Measurements from ENCODE around the gene PQBP1. TPM values are rescaled to one million over a fixed set of nuclear protein-coding genes. Genes with fewer than 3 reads are reported as not detected.
A peak's percentile ranks its signal among the peaks of the same experiment; 100 is the strongest.

PQBP1 gene
- total RNA-seq, 1 donor from 2014 or later, result 108 TPM

GRCh38 chrX:48939524-48940228 is 41.9 kb downstream of the PQBP1 start:
- H3K4me3 ChIP-seq (ENCODE audit: low read depth, low read length), result no peak overlapping the region
- FAIRE-seq (no peak), DNase-seq (ENCODE audit: low read depth) (no peak)
- H3K27me3 ChIP-seq (ENCODE audit: control insufficient read depth, insufficient read depth, low read length), result no peaks in the 10 kb centered on the region
- TF ChIP-seq, protein P1, sequence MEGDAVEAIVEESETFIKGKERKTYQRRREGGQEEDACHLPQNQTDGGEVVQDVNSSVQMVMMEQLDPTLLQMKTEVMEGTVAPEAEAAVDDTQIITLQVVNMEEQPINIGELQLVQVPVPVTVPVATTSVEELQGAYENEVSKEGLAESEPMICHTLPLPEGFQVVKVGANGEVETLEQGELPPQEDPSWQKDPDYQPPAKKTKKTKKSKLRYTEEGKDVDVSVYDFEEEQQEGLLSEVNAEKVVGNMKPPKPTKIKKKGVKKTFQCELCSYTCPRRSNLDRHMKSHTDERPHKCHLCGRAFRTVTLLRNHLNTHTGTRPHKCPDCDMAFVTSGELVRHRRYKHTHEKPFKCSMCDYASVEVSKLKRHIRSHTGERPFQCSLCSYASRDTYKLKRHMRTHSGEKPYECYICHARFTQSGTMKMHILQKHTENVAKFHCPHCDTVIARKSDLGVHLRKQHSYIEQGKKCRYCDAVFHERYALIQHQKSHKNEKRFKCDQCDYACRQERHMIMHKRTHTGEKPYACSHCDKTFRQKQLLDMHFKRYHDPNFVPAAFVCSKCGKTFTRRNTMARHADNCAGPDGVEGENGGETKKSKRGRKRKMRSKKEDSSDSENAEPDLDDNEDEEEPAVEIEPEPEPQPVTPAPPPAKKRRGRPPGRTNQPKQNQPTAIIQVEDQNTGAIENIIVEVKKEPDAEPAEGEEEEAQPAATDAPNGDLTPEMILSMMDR (IDR thresholded peaks at IDR 0.05; ENCODE audit: insufficient read depth, low read length, severe bottlenecking), result no peak
- H3K36me3 ChIP-seq (ENCODE audit: control insufficient read depth, insufficient read depth, low read length), result peaks cover 2% of the 10 kb centered on the region

GRCh38 chrX:48940404-48940955 is 42.8 kb downstream of the PQBP1 start:
- TF ChIP-seq, protein P1 (IDR thresholded peaks at IDR 0.05; ENCODE audit: insufficient read depth, low read length, severe bottlenecking), result no peak
- peaks cover 2% of the 10 kb centered on the region for H3K36me3 ChIP-seq (ENCODE audit: control insufficient read depth, insufficient read depth, low read length)
- no peak overlapping the region for H3K4me3 ChIP-seq (ENCODE audit: low read depth, low read length)
- H3K27me3 ChIP-seq (ENCODE audit: control insufficient read depth, insufficient read depth, low read length), result no peaks in the 10 kb centered on the region
- FAIRE-seq, result no peak
- no peak for DNase-seq (ENCODE audit: low read depth)

GRCh38 chrX:48942895-48943294 is 45.2 kb downstream of the PQBP1 start:
- H3K4me3 ChIP-seq (ENCODE audit: low read depth, low read length), result no peak overlapping the region
- H3K36me3 ChIP-seq (ENCODE audit: control insufficient read depth, insufficient read depth, low read length), result peaks cover 2% of the 10 kb centered on the region
- TF ChIP-seq, protein P1 (IDR thresholded peaks at IDR 0.05; ENCODE audit: insufficient read depth, low read length, severe bottlenecking), result no peak
- DNase-seq (ENCODE audit: low read depth) (no peak), FAIRE-seq (no peak)
- H3K27me3 ChIP-seq (ENCODE audit: control insufficient read depth, insufficient read depth, low read length), result no peaks in the 10 kb centered on the region

DNA sequence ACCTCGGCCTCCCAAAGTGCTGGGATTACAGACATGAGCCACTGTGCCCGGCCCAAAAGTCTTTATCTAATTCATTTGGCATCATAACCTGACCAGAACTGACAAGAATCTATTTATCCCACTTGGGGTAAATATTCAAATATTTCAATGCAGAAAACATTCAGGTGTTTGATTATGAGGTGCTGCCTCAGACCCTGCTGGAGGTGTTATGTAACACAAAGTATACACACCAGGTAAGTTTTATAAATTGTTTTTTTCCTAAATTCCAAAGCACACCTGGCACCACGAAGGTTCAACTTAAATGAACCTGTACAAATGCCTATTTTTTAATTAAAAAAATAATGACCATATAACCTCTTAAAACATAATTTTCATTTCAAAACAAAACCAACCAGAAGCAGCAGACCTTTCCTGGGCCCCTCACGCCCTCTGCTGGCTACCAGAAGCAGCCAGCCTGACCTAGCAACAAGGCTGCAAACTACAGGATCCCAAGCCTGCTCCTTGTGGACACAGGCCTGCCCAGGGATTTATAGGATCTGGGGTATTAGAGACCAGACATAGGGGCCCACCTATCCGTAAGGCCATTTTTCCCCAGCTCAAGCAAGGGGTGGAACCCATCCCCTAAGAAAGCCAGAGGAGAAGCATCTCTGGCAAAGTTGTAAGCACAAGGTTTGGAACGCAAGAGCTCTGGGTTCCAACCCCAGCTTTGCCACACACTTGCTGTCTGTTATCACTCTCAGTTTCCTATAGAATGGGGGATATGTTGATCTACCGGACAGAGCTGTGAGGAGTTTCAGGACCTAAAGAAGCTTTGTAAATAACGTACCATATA is 48.0 kb downstream of the PQBP1 start:
- no peak for FAIRE-seq
- TF ChIP-seq, protein P1 (IDR thresholded peaks at IDR 0.05; ENCODE audit: insufficient read depth, low read length, severe bottlenecking), result peak; percentile 61
- H3K27me3 ChIP-seq (ENCODE audit: control insufficient read depth, insufficient read depth, low read length), result no peaks in the 10 kb centered on the region
- peak; percentile 8 for DNase-seq (ENCODE audit: low read depth)
- H3K36me3 ChIP-seq (ENCODE audit: control insufficient read depth, insufficient read depth, low read length), result peaks cover 2% of the 10 kb centered on the region
- H3K4me3 ChIP-seq (ENCODE audit: low read depth, low read length), result no peak overlapping the region

DNA sequence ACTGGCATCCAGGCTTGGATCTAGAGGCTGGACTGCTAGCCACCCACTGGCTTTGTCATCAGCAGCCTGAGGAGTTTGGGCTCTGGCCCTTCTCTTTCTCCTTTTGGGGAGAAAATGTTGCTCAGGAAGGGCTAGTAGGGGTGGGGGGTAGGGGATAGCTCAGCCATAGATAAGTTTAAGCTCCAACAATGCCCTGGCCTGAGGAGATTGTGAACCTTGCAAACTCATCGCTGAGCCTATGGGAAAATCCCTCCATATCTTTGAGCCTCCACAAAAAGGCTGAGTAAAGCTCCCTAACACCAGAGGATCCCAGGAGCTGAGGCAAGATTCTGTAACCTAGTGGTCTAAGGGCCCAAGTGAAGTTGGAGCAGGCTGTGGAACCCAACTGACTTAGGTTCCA is 50.9 kb downstream of the PQBP1 start:
- Histone ChIP-seq H3K4me3 (ENCODE audit: low read depth, low read length) (no peak overlapping the region), H3K27me3 (ENCODE audit: control insufficient read depth, insufficient read depth, low read length) (no peaks in the 10 kb centered on the region), H3K36me3 (ENCODE audit: control insufficient read depth, insufficient read depth, low read length) (peaks cover 2% of the 10 kb centered on the region)
- FAIRE-seq (no peak), DNase-seq (ENCODE audit: low read depth) (no peak)
- TF ChIP-seq, protein P1 (IDR thresholded peaks at IDR 0.05; ENCODE audit: insufficient read depth, low read length, severe bottlenecking), result no peak

Other genes starting within 250 kb of the PQBP1 start
- not detected in 2 replicates for gene WAS, start 214.1 kb upstream of the PQBP1 start, total RNA-seq
- 1.2 and 1.3 TPM in 2 replicates for gene SUV39H1, start 201.2 kb upstream of the PQBP1 start, total RNA-seq
- gene GLOD5, start 136.2 kb upstream of the PQBP1 start, total RNA-seq, result not detected in 2 replicates
- not detected in 2 replicates for gene GATA1, start 111.3 kb upstream of the PQBP1 start, total RNA-seq
- 33.2 and 36.2 TPM in 2 replicates for gene HDAC6, start 95.9 kb upstream of the PQBP1 start, total RNA-seq
- not detected in 2 replicates for gene ERAS, start 71.4 kb upstream of the PQBP1 start, total RNA-seq
- 0.26 and 0.51 TPM in 2 replicates for gene PCSK1N, start 62.3 kb upstream of the PQBP1 start, total RNA-seq
- gene TIMM17B, start 162 bp upstream of the PQBP1 start, total RNA-seq, result 28.2 and 35.2 TPM in 2 replicates
- gene SLC35A2, start 13.7 kb downstream of the PQBP1 start, total RNA-seq, result 19.3 and 21.9 TPM in 2 replicates
- gene PIM2, start 21.1 kb downstream of the PQBP1 start, total RNA-seq, result 3.2 and 6.8 TPM in 2 replicates
- gene OTUD5, start 59.7 kb downstream of the PQBP1 start, total RNA-seq, result 18.4 and 23.0 TPM in 2 replicates
- gene KCND1, start 73.9 kb downstream of the PQBP1 start, total RNA-seq, result 0.26 and 0.64 TPM in 2 replicates
- 24.5 and 35.8 TPM in 2 replicates for gene GRIPAP1, start 104.3 kb downstream of the PQBP1 start, total RNA-seq
- gene TFE3, start 145.4 kb downstream of the PQBP1 start, total RNA-seq, result 8.7 and 14.8 TPM in 2 replicates
- 1.1 and 2.2 TPM in 2 replicates for gene CCDC120, start 161.1 kb downstream of the PQBP1 start, total RNA-seq
- gene PRAF2, start 176.1 kb downstream of the PQBP1 start, total RNA-seq, result 1.7 and 2.6 TPM in 2 replicates
- gene WDR45, start 182.0 kb downstream of the PQBP1 start, total RNA-seq, result 38.5 and 42.1 TPM in 2 replicates
- 22.6 and 31.4 TPM in 2 replicates for gene GPKOW, start 225.8 kb downstream of the PQBP1 start, total RNA-seq